Neuron (in vitro differentiated cells): ENCODE results near the gene BCAP31.

Source experiments
- H2AFZ ChIP-seq: one replicate; pipeline ENCODE4 v1.6.1; 2013; ENCODE audit warnings: low read depth, mild to moderate bottlenecking, inconsistent platforms, low read length, moderate library complexity
- H3K27me3 ChIP-seq: one replicate; pipeline ENCODE4 v1.6.1; 2013; ENCODE audit warnings: low read length; ENCODE audit not compliant: insufficient read depth
- H3K36me3 ChIP-seq: one replicate; pipeline ENCODE4 v1.6.1; 2013; ENCODE audit warnings: low read length; ENCODE audit not compliant: insufficient read depth
- H3K4me1 ChIP-seq: one replicate; pipeline ENCODE4 v1.6.1; 2013; ENCODE audit warnings: low read length; ENCODE audit not compliant: insufficient read depth
- H3K4me3 ChIP-seq: 2 replicates; pipeline ENCODE4 v1.5.1; 2013; ENCODE audit warnings: mild to moderate bottlenecking, low read length, moderate library complexity
- H3K9me3 ChIP-seq: one replicate; pipeline ENCODE4 v1.6.1; 2013; ENCODE audit warnings: low read length

The BCAP31 gene

GRCh38 chrX:153724252-153725038, at the start of gene BCAP31, which contains the start of gene ABCD1:
Gene BCAP31, minus strand, starts transcription at chrX:153724387. Its CDS starts 1,143 bp downstream, at chrX:153723244.
Gene ABCD1, plus strand, starts transcription at chrX:153724856. Its CDS starts 411 bp downstream, at chrX:153725267.
- peak within 1 kb of the TSS; percentile 49 for H3K4me3 ChIP-seq
- no peaks in the 10 kb centered on the region for H3K27me3 ChIP-seq
- peaks cover 35% of the 10 kb centered on the region for H3K4me1 ChIP-seq
- no peaks in the 10 kb centered on the region for H3K9me3 ChIP-seq
- peaks cover 9% of the 10 kb centered on the region for H3K36me3 ChIP-seq
- no peak within 1 kb of the TSS for H2AFZ ChIP-seq

DNA sequence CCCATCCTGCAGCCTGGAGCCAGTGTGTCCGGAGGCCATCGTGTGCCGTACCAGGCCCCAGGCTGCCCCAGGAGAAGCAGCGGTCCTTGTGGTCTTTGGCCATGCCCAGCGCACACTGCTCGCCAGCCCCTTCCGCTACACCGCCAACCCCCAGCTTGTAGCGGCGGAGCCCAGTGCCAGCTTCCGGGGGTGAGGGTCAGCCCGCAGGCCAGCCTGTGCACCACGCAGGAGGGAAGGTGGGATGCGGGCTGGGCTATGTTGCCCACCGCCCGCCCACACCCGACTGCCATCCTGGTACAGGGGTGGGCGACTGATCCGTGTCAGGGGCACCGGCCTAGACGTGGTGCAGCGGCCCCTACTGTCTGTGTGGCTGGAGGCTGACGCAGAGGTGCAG, 49.0 kb upstream of the BCAP31 start:
- Histone ChIP-seq H3K27me3 (peaks cover 7% of the 10 kb centered on the region), H3K4me3 (no peak overlapping the region), H3K4me1 (no peaks in the 10 kb centered on the region), H3K9me3 (no peaks in the 10 kb centered on the region), H3K36me3 (no peaks in the 10 kb centered on the region), H2AFZ (no peak overlapping the region)

GRCh38 chrX:153772316-153773217, 48.4 kb upstream of the BCAP31 start:
- H2AFZ ChIP-seq: no peak overlapping the region
- H3K27me3 ChIP-seq: peaks cover 7% of the 10 kb centered on the region
- no peak overlapping the region for H3K4me3 ChIP-seq
- H3K4me1 ChIP-seq: no peaks in the 10 kb centered on the region
- H3K9me3 ChIP-seq: no peaks in the 10 kb centered on the region
- H3K36me3 ChIP-seq: no peaks in the 10 kb centered on the region

DNA sequence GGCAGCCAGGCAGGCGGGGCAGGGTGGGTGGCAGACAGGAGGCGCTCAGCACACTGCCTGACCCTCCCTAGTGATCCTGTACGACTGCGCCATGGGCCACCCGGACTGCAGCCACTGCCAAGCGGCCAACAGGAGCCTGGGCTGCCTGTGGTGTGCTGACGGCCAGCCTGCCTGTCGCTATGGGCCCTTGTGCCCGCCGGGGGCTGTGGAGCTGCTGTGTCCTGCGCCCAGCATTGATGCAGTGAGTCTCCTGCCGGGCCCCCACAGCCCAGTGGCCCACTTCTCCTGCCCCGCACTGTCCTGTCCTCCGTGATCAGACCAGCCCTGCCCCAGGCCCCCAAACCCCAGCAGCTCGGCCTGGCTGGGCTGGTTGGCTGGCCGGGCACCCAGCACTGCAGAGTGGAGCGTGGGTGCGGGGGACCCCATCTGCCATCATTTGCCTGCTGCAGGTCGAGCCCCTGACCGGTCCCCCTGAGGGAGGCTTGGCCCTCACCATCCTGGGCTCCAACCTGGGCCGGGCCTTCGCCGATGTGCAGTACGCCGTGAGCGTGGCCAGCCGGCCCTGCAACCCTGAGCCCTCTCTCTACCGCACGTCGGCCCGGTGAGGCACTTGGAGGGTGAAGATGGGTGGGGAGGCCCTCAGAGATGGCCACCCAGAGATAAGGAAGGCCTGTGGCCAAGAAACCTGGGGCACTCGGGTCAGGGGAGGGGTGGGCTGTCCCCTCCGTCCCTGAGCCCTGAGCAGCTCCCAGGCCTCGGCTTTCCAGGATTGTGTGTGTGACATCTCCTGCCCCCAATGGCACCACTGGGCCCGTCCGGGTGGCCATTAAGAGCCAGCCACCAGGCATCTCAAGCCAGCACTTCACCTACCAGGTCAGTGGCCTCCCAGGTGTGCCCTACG, 47.5 kb upstream of the BCAP31 start:
- Histone ChIP-seq H3K9me3 (no peaks in the 10 kb centered on the region), H2AFZ (no peak overlapping the region), H3K4me3 (no peak overlapping the region), H3K27me3 (peaks cover 7% of the 10 kb centered on the region), H3K36me3 (no peaks in the 10 kb centered on the region), H3K4me1 (peaks cover 5% of the 10 kb centered on the region)

- Histone ChIP-seq H3K4me3 (no peak overlapping the region), H3K36me3 (no peaks in the 10 kb centered on the region), H3K27me3 (peaks cover 7% of the 10 kb centered on the region), H3K4me1 (peaks cover 14% of the 10 kb centered on the region), H2AFZ (no peak overlapping the region), H3K9me3 (no peaks in the 10 kb centered on the region)
Measured at GRCh38 chrX:153770601-153771414, 46.6 kb upstream of the BCAP31 start.

GRCh38 chrX:153769865-153770600, 45.8 kb upstream of the BCAP31 start:
- no peak overlapping the region for H3K4me3 ChIP-seq
- no peaks in the 10 kb centered on the region for H3K9me3 ChIP-seq
- H2AFZ ChIP-seq: no peak overlapping the region
- H3K4me1 ChIP-seq: peaks cover 21% of the 10 kb centered on the region
- H3K27me3 ChIP-seq: peaks cover 7% of the 10 kb centered on the region
- no peaks in the 10 kb centered on the region for H3K36me3 ChIP-seq

DNA sequence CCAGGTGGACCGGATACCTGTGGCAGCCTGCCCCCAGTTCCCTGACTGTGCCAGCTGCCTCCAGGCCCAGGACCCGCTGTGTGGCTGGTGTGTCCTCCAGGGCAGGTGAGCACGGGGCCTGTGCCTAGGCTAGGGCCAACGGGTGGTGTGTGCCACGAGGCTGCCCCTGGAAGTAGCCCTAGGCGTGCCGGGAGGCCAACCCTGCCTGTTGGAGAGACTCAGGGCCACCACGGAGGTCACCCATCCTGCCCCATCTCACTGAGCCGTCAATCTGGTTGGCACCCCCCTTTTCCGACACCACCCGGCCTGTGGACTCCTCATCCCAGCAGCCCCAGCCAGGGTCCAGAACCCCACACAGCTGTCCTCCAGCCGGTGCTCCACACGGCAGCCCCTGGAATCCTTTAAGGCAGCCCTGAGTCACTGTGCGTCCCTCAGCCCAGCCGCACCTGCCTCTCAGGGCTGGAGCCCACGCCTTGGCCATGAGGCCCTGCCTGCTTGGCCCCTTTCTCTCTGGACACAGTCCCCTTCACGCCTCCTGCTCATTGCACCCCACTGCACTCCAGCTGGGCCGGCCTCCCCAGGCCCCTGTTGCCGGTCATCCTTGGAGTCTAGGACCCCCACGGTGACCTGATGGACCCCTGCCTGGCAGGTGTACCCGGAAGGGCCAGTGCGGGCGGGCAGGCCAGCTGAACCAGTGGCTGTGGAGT, 45.1 kb upstream of the BCAP31 start:
- Histone ChIP-seq H3K4me3 (no peak overlapping the region), H3K27me3 (peaks cover 7% of the 10 kb centered on the region), H3K4me1 (peaks cover 28% of the 10 kb centered on the region), H2AFZ (no peak overlapping the region), H3K9me3 (no peaks in the 10 kb centered on the region), H3K36me3 (no peaks in the 10 kb centered on the region)

GRCh38 chrX:153768311-153769157, 44.3 kb upstream of the BCAP31 start:
- H3K27me3 ChIP-seq: peaks cover 7% of the 10 kb centered on the region
- no peak overlapping the region for H2AFZ ChIP-seq
- no peaks in the 10 kb centered on the region for H3K36me3 ChIP-seq
- H3K4me1 ChIP-seq: peaks cover 30% of the 10 kb centered on the region
- no peaks in the 10 kb centered on the region for H3K9me3 ChIP-seq
- no peak overlapping the region for H3K4me3 ChIP-seq

DNA sequence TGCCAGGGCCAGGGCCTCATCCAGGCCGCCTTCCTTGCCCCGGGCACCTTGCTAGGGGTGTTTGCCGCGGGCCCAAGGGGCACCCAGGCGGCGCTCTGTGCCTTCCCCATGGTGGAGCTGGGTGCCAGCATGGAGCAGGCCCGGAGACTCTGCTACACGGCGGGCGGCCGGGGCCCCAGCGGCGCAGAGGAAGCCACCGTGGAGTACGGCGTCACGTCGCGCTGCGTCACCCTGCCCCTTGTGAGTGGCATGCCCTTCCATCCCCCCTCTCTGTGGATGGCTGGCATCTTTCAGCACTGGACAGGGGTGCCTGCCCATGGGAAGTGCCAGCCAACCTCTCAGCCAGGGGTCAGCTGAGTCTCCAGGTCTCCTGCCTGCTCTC, 43.5 kb upstream of the BCAP31 start:
- Histone ChIP-seq H3K4me1 (peaks cover 30% of the 10 kb centered on the region), H3K4me3 (no peak overlapping the region), H3K27me3 (peaks cover 7% of the 10 kb centered on the region), H2AFZ (no peak overlapping the region), H3K36me3 (no peaks in the 10 kb centered on the region), H3K9me3 (no peaks in the 10 kb centered on the region)

DNA sequence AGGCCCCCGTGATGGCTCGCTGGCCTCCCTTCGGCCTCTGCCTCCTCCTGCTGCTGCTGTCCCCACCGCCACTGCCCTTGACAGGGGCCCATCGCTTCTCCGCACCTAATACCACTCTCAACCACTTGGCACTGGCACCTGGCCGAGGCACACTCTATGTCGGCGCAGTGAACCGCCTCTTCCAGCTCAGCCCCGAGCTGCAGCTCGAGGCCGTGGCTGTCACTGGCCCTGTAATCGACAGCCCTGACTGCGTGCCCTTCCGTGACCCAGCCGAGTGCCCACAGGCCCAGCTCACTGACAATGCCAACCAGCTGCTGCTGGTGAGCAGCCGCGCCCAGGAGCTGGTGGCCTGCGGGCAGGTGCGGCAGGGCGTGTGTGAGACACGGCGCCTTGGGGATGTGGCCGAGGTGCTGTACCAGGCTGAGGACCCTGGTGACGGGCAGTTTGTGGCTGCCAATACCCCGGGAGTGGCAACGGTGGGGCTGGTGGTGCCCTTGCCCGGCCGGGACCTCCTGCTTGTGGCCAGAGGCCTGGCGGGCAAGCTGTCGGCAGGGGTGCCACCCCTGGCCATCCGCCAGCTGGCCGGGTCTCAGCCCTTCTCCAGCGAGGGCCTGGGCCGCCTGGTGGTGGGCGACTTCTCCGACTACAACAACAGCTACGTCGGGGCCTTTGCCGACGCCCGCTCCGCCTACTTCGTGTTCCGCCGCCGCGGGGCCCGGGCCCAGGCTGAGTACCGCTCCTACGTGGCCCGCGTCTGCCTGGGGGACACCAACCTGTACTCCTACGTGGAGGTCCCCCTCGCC, 42.9 kb upstream of the BCAP31 start:
- no peak overlapping the region for H2AFZ ChIP-seq
- H3K4me3 ChIP-seq: no peak overlapping the region
- H3K4me1 ChIP-seq: peaks cover 30% of the 10 kb centered on the region
- no peaks in the 10 kb centered on the region for H3K36me3 ChIP-seq
- H3K9me3 ChIP-seq: no peaks in the 10 kb centered on the region
- H3K27me3 ChIP-seq: peaks cover 7% of the 10 kb centered on the region
